ENCODE results near the gene LHB. TPM values are rescaled to one million over a fixed set of nuclear protein-coding genes. Genes with fewer than 3 reads are reported as not detected.
"Not testable (repeated sequence)": the region's sequence is repeated elsewhere in the genome, so short reads cannot be mapped to it uniquely, and the experiment has no call there.

LHB gene
- total RNA-seq, result not detected

DNA sequence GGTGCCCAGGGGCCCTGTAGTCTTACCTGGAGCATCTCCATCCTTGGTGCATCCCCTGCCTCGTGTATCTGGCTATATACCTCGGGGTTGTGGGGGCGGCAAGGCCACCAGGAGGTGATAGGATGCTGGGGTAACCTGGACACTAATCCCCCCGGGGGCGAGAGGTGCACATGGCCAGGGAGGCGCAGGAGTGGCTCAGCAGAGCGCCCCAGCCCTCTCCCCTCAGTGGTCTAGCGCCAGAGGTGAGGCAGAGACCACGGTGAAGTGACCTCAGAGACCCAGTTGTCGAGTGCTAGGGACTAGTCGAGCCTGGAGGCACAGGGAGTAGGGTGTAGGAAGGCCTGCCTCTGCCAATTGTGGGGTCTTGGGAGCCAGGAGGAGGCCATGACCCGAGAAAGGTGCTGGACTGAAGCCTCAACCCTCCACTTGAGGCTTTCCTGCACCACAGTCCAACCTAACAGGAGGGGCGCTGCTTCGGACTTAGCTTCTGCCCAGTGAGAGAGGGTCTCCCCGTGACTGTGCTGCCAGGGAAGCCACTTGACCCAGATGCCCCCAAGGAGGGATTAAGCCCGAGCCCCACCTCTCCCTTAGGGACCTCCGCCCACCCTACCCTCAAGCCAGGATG, at the start of gene LHB:
Gene LHB, minus strand, starts transcription at position 51 of the 625 bp plus-strand sequence. Its CDS starts 10 bp downstream, at position 41.
- no peak for DNase-seq

DNA sequence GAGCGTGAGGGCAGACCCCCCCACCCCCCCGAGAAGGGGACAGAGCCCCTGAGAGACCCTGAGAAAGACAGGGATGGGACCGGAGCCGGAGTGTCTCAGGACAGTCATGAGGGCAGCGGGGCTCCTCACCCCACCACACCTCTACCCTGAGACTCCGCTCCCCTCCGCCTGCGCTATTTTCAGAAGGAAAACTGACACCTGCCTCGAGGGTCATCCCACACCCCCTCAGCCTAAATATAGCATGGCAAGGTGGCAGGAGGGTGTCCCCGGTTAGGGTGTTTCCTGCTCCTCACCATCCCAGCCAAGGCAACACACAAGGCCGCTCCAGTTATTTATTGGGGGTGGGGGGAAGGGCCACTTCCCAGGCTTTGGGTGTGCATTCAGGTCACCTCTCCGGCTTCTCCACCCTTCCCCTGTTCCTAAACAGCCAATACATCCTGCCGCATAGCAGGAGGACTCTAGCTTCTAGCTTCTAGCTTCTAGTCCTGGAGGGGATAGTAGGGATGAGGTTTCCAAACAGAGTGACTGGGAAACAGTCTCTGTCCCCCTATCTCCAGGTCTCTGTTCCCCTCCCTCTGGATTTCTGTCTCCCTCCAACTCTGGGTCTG, 49.1 kb upstream of the LHB start:
- DNase-seq, result no peak

DNA sequence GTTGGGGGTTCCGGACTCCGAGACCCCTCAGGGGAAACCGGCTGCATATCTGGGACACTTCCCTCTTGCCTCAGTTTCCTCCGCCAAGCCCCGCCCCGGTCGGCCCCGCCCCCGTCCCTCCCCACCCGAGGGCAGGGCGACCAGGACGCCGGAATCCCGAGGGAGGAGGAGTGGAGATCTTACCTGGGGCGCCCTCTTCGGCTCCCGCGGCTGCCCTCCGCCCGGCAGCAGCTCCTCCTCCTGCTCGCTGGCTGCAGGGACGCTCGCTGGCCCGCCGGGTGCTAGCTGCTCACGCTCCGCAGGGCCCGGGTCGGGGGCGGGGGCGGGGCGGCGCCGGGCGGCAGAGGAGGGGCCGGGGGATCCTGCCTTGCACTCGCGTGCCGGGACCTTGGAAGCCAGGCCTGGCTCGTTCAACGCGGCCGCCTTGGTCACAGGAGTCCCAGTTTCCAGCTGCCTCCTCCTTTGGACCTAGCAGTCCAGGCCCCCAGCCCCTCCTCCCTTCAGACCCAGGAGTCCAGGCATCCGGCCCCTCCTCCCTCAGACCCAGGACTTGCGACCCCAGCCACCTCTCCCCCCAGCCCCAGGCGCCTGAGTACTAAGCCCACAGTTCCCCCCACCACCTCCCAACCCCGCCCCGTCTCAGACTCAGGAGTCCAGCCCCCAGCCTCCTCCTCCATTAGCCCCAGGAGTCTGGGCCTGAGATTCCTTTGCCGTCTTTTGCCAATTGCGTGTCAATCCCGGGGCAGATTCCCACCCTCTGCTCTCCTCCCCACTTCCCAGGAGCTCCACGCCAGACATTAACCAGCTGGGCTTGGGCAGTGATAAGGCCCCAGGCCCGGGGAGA, 48.1 kb upstream of the LHB start, which contains the start of gene NTF4:
Gene NTF4, minus strand, starts transcription at position 51 of the 844 bp plus-strand sequence. CDS start 2,821 bp downstream, outside the sequence.
- no peak for DNase-seq

- no peak for DNase-seq
Measured at GRCh38 chr19:49064029-49064629, 47.2 kb upstream of the LHB start.

DNA sequence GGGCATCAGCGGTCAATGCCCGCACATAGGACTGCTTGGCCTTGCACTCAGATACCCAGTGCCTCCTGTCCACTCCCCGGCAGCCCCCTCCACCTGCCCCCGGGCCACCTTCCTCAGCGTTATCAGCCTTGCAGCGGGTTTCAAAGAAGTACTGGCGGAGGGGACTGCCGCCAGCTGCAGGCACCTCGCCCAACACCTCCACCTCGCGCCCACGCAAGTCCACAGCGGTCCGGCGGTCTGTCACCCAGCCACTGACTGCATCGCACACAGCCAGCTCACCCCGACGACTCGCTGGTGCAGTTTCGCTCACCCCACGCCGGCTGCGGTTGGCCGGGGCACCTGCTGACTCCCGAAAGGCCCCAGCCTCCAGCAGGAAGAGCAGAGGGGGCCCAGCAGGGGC, 44.6 kb upstream of the LHB start:
- DNase-seq, result no peak

GRCh38 chr19:49061000-49061399, 44.1 kb upstream of the LHB start:
- DNase-seq, result no peak

- no peak for DNase-seq
Measured at GRCh38 chr19:49059053-49059452, 42.2 kb upstream of the LHB start.

GRCh38 chr19:49058562-49058961, 41.7 kb upstream of the LHB start:
- DNase-seq, result no peak

DNA sequence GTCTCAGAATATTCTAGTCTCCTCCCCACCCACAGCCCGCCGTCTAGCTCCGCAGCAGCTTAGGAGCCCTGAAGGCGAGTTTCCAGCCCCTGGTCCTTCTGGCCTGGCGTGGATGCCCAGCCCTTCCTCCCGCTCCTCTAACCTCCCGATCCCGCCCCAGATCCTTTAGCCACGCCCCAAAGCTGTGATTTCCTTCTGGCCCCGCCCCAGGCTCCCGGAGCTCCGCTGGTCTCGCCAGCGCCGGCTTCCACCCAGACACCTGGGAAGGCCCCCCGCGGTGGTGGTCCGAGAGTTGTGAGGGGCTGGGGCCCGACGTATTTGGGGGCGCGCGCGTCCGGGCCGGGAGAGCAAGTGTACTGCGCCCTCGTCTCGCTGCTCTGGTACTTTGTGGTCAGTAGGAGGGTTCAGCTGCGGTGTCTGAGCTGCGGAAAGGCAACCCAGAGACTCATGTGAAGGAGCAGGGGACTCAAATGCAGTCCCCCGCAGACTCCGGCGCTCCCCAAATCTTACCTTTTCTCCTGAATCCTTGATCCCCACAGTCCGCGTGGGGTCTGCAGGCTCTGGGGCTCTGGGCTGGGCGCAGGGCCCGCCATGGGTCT, 40.8 kb upstream of the LHB start, which contains the start of gene CGB7:
Gene CGB7, minus strand, starts transcription at position 114 of the 599 bp plus-strand sequence. CDS start 2,374 bp downstream, outside the sequence.
- DNase-seq, result no peak

GRCh38 chr19:49056902-49057596, 40.2 kb upstream of the LHB start:
- DNase-seq, result not testable (repeated sequence)

DNA sequence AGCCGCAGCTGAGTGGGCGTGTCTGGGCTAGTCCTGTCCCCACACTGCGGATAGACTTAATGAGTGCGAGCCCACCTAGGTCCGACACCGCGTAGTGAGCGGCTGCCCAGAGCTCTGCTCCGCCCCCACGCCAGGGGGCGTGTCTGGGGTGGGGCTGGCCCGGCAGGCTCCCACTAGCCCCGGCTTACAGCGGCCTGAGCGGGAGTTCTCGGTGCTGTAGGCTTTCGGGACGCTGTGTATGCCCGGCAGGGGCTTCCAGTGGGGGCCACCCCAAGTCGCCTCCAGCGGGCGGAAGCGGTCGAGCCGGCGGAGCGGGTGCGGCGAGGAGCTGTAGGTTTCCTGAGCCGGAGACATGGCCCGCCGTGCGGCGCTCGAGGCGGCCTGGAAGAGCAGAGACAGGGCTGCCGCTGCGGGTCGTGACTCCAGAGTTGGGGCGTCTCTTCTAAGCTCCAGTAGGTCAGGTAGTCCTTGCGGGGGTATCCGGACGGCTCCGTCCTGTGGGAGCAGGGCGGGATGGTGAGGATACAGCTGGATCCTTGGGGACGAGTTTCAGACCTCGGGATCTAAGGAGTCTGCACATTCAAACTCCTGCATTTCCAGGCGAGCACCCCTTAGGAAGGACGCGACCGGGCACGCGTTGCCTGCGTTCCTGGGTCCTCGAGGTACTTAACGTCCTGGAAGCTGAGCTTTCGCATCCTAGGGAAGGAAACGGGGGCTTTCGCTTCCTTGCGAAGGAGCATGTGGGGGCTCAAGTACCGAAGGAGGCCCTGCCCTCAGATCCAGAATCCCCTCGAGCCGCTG, 39.4 kb upstream of the LHB start:
- DNase-seq, result no peak

GRCh38 chr19:49050376-49051033, 33.6 kb upstream of the LHB start:
- DNase-seq, result not testable (repeated sequence)

DNA sequence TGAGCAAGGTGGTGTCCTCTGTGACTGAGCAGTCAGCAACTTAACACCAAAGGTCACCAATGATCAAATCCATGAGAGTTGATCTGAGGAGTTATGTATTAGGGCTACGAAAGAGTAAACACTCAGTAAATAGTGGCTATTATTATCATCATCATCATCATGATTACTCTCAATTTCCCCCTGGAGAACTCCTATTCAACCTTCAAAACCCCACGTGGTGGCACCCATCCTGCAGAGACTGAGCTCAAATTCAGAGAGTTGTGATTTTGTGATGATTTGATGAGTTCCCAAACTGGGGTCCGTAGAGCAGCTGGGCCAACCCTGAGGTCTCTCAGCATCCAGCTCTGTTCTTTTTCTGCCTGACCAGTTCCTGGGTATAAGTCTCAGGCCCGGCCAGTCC, 32.9 kb upstream of the LHB start:
- DNase-seq, result not testable (repeated sequence)

DNA sequence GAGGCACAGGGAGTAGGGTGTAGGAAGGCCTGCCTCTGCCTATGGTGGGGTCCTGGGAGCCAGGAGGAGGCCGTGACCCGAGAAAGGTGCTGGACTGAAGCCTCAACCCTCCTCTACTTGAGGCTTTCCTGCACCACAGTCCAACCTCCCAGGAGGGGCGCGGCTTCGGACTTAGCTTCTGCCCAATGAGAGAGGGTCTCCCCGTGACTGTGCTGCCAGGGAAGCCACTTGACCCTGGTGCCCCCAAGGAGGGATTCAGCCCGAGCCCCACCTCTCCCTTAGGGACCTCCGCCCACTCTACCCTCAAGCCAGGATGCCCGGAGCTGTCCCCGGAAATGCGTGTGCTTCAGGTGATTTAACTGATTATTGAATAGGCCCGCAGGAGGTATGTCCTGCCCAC, 32.1 kb upstream of the LHB start, which contains the start of gene CGB8:
Gene CGB8, minus strand, starts transcription at position 101 of the 400 bp plus-strand sequence. CDS start 372 bp downstream, outside the sequence.
- not testable (repeated sequence) for DNase-seq

GRCh38 chr19:49043548-49043947, 26.7 kb upstream of the LHB start, which contains the start of gene CGB5:
Gene CGB5, plus strand, starts transcription at chr19:49043848. Its CDS starts 362 bp downstream, at chr19:49044210.
- DNase-seq, result not testable (repeated sequence)

DNA sequence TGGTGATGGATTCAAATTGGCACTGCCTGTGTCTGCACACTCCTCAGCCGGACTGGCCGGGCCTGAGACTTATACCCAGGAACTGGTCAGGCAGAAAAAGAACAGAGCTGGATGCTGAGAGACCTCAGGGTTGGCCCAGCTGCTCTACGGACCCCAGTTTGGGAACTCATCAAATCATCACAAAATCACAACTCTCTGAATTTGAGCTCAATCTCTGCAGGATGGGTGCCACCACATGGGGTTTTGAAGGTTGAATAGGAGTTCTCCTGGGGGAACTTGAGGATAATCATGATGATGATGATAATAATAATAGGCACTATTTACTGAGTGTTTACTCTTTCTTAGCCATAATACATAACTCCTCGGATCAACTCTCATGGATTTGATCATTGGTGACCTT, 25.8 kb upstream of the LHB start:
- not testable (repeated sequence) for DNase-seq

- no peak for DNase-seq
Measured at GRCh38 chr19:49042177-49042576, 25.3 kb upstream of the LHB start.

DNA sequence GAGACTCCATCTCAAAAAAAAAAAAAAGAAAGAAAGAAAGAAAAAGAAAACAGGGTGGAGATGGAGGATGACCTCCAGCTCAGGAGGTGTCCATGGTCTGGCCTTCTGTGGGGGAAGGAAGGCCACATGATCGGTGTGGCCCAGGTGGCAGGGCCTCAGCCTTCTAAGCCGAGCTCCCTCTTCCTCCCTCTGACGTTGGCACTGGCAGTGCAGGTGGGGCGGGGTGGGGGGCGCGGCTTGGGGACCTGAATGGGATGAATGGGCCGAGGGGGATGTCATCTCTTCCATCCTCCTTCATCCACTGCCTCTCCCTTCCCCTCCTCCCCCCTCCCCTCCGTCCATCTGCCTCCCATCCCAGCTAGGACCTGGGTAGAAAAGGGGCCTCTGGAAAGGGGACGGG, 22.8 kb upstream of the LHB start:
- not testable (repeated sequence) for DNase-seq

- not testable (repeated sequence) for DNase-seq
Measured at GRCh38 chr19:49038557-49039276, 21.8 kb upstream of the LHB start.

All from skin of body (tissue), 2 donors.